ENCODE data around the gene NRP2.

DNA sequence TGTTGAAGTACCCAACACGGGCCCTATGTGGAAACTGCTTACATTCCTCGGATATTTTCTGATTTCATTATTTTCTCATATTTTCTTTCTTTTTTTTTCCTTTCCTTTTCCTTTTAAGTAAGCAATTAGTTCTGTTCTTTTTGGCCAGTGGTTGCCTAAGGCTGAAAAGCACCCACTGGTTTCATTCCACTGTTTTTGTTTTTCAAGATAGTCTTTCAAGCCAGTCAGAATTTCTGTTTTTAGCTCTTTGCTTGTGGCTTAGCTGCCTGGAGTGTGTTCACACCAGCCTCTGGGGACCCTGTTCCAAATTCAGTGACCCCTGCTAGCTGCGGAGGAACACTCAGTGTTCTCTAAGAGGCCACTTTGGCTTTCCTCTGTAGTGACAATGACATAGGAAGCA, 73.6 kb downstream of the NRP2 start:
- TF ChIP-seq, protein P1, sequence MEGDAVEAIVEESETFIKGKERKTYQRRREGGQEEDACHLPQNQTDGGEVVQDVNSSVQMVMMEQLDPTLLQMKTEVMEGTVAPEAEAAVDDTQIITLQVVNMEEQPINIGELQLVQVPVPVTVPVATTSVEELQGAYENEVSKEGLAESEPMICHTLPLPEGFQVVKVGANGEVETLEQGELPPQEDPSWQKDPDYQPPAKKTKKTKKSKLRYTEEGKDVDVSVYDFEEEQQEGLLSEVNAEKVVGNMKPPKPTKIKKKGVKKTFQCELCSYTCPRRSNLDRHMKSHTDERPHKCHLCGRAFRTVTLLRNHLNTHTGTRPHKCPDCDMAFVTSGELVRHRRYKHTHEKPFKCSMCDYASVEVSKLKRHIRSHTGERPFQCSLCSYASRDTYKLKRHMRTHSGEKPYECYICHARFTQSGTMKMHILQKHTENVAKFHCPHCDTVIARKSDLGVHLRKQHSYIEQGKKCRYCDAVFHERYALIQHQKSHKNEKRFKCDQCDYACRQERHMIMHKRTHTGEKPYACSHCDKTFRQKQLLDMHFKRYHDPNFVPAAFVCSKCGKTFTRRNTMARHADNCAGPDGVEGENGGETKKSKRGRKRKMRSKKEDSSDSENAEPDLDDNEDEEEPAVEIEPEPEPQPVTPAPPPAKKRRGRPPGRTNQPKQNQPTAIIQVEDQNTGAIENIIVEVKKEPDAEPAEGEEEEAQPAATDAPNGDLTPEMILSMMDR (IDR thresholded peaks at IDR 0.05): no peak
- TF ChIP-seq POLR2A (IDR thresholded peaks at IDR 0.05): no peak

Data from transverse colon (tissue), 3 donors.